ENCODE results near the gene ETS1.

Gene ETS1

DNA sequence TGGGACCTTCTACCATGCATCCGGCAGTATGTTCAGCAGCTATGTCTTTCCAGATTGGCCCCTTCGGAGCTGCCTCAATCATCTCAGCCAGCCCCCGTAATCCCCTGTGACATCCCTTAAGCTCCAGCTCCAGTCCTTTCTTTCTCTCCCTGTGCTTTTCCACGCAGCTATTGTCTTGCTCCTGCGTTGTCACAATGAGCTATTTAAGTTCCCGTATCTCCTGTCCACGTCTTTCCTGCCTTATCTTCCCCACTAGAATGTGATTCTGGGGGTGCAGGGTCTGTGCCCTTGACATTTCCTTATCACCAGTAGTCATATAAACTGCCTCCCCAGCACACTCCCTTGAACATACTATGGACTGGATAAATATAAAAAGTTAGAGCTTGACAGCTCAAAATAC lies 5.1 kb upstream of the ETS1 start:
- DNase-seq, result no peak

DNA sequence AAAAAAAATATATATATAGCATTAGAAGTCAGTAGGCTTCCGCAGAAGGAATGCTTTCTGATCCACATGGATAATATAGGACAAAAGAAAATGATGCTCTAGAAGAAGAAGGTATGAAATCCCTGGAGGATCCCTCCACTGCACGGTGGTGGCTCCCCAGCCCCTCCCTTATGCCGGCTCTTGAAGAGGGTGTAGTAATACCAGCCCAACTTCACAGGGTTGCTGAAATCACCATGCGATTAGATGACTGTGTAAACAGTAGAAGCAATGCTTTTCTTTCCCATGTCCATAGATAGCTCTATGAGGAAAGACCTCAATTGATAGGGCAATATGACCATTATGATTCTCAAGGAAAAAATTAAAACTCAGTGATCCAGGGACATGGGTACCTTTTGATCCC lies 3.2 kb upstream of the ETS1 start:
- peak; percentile 53 for DNase-seq

DNA sequence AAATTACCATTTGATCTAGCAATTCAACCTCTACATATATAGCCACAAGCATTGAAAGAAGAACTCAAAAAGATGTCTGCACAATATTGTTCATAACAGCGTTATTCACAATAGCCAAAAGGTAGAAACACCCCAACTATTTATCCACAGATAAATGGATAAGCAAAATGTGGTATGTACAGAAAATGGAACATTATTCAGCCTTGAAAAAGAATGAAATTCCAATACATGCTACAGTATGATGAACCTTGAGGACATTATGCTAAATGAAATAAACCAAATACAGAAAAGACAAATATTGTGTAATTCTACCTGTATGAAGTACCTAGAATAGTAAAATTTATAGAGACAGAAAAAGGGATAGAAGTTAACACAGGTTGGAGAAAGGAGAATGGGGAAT lies 2.6 kb upstream of the ETS1 start:
- DNase-seq, result no peak

DNA sequence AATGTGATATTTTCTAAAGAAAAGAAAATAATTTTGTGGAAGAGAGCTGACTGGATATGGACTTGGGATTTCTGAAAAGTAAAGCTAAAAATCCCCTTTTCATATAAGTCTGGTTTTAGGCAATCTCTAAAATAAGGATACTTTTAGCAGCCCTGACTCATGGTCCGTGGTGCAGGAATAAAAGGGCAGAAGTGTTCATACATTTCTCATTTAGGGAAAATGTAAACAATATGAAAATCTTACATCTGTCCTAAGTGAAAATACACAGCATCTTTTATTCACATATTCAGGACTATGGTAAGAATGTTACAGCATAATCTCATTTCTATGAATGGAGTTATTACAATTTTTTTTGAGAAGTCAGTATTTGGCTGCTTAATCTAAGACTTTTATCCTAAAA lies 735 bp upstream of the ETS1 start:
- no peak for DNase-seq

DNA sequence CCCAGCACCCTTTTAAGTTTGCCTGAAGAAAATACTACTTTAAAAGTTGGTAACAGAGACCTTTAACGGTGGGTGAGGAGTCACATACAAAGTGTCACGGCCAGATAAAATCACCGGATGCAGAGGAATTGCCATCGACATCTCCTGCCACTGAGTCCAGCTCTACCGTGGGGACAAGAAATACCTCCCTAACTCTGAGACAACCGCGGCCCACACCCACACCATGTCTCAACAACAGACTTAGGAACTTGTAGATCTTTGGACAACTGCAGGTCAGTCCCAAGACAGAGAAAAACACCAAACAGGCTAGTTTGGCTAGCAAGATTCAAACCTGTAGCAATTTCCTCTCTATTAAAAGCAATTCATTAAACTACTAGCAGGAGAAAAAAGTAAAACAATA lies 669 bp downstream of the ETS1 start:
- DNase-seq, result no peak

DNA sequence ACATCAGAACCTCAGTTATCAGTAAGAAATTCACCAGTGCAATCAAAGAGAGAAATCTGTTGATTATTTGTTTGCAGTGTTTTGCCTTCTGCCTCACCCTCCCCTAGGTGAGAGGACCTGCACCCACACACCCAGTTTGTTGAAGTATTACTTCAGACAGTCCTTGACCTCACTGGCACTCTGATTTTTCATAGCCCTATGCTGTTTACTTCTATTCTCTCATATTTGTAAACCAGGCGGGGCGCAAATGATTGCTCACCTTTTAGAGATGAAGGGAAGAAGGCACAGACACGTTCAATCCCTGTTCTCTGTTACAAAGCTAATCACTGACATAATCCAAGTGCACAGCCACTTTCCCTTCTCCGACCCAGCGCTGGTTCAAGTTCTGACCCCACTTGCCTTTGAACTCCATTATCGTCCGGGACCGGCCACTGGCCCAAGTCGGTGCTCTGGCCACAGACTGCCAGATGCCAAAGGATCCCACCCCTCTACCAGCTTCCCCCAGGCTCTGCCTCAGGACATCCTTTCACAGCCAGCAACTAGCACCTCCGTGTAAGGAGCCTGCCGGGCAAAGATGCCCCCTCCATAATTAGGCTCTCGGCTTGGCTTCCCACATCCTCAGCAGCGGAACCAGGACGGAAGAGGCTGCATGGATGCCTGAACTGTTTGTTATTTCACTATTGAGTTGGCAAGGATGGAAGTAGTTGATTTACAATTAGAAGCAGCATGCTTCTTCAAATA lies 1.7 kb downstream of the ETS1 start:
- DNase-seq, result peak; percentile 77

DNA sequence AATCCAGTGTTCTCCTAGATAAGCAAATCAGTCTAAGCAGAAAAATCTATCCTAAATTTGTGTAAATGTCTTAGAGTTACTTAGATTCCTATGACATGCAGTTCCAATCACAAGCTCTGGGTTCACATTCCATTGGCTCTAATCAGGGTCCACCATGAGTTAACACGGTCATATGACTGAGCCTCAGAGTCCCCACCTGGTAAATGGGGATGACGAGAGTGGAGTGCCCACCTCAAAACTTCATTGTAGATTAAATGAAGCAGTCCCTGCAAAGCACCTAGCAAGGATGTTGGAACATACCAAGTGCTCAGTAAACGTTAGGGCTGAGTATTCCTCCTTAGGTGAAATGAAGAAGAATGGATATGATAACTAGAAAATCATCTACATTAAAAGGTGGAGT lies 3.1 kb downstream of the ETS1 start:
- peak; percentile 56 for DNase-seq

DNA sequence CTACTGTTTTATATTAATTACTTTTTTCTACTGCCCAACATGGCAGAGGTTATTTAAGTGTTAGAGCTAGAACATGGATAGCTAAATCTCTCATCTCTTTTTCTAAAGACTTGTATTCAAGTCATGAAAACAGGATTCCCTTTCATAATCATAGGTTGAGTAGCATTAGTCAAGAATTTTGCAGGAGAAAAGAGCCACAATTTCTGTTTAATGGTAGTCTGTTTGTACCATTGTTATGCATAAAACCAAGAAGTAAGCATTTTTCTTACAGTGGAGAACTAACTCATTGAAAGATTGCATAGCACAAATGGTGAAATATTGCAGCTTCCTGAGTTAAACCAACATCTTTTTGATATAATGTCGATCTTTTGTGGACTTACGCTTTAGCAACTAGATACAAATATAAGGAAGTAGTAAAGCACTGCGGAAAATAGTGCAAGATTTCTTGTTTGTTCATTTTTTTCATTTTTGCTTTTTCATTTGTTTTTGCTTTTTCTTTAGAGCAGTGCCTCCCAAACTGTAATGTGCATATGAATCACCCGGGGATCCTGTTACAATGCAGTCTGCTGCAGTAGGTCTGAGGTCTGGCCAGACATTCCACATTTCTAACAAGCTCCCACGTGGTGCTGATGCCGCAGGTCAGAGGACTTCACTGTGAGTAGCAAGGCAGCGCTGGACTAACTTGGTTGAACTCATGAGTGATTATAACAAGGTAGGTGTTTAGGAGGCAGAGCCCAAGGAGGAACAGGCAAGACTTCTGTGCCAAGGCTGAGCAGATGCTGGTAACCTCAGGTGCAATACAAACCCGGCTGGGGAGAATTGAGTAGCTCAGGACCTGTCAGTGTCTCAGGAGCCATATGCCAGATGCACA lies 4.6 kb downstream of the ETS1 start:
- DNase-seq, result peak; percentile 93

DNA sequence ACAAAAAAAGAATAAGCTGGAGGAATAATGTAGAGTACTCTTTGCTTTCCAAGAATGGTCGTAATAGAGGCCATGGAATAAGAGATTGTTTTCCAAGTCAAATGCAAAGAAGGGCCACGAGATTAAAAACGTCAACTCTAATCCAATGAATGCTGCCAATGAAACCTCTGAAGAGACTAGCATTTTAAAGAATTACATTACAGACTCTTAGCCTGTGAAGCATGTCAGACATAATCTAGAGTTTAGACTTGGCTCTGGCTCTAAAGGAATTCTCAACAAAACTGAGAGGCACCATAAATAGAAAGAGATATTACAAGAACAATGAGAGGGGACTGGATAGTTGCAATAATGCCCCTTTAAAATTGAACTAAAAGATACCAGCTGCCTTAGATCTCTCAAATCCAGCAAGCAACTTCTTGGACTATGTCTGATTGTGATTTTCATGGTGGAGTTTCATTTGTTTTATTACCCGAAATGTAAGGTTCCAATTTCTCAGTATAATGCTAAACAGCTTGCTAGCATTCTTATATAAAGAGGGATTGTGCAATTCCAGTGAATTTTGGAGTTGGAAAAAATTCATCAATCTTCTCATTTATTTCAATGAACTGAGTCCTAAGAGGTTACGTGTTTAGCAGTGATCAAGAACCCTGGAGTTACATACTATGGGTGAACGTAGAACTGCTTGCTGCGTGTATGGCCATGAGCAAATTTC lies 5.6 kb downstream of the ETS1 start:
- no peak for DNase-seq

DNA sequence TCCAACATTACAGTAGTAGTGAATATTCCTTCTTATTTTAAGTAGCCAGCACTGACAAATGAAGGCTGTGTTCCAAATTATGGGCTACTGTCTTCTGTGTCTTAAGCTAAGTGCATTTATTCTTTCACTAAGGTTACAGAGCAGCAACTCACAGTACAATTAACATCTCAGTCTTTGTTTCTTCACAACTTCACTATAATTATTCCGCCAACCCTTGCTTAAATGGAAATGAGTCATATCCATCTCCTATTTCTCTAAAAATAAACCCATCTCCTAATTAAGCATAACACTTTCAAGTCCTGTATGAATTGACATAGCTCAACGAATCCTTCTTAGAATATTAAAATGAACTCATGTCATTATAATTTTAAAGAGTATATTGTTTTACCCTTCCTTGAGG lies 6.7 kb downstream of the ETS1 start:
- peak; percentile 97 for DNase-seq

DNA sequence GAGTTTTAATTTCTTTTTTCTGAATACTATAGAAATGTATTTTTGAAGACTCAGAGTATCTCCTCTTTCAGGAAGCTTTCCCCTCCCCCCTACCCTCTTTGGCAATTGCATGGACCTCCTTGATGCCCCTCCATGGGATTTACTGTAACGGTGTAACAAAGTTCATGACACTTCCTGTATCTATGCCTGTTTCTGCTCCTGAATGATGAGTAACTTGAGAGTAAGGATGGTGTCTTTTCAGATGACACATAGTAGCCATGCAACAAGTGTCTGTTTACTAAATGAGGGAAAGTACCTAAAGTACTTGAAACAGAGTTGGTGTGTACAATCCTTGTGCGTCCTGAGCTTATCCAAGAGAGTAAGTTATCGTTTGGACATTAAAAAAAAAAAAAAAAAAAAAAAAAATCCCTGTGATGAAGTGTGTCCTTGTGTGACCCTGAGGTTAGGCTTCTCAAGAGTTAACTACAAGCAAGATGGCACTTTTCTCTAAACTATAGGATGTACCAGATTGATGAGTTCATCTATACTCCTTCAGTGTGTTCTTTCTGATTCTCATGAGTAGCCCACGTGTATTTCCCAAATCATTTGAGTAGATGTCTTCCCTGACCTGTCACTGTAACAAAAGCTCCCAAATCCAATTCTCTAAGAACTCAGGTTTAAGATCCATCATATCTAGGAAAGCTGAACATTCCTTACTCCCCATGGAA lies 7.4 kb downstream of the ETS1 start:
- DNase-seq, result peak; percentile 78

DNA sequence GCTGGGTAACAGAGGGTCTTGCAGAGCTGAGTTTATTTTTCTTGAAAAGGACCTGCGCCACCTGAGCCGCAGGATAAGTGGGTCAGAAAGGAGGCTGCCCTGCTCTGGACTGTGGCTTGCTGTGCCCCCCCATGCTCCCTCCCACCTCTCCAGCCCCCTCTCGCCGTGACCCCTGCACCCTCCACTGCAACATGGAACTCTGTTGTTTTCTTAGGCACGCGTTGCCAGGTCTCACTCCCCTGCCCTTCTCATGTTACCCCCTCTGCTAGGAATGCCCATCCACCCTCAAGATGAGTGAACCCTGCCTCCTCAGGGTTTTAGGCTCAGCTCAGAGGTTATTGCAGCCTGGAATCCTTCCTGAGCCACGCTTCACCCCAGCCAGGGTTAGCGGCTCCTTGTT lies 10.8 kb downstream of the ETS1 start:
- peak; percentile 51 for DNase-seq

DNA sequence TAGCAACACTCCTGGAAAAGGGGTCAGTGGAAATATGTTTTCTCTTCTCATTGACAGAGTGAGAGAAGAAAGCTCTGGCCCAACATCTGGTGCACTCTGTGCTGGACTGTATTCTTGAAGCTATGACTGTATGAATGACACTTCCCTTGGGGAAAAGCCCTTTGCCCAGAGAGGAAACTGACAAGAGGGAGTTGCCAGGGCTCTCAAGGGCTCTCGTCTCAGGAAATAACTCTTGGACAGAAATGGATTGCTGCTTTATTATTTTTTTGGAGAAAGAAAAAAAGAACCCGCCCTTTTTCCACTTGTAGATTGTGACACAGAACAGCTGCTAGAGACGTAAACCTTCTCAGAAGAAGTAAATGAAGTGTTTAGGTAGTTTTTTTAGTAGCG lies 11.4 kb downstream of the ETS1 start:
- DNase-seq, result peak; percentile 73

DNA sequence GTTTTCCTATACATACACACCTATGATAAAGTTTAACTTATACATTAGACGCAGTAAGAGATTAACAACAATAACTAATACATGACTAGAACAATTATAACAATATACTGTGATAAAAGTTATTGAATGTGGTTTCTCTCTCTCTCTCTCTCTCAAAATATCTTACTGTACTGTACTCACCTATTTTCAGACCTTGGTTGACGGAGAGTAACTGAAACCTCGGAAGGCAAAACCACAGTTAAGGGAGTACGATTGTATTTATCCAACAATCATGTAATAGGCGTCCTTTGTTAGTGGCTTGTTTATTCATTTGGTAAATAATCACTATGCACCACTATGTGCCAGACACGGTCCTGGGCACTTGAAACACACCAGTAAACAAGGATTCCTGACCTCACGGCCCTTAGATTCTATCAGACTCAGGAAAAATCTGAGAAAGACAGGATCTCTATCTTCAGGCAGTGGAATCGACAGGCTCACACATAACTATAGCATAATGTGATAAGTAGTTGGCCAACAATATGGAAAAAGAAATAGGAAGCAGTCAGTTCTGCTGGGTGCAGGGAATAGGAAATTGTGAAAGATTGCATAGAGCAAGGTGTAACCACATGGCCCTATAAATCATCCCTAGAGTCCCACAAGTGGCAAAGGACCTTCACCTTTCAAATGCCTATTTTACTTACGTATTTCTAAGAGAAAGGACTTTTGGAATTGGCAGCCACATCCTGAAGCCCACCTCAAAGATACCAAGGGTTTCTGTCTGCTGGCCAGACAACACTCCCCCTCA lies 12.0 kb downstream of the ETS1 start:
- DNase-seq, result peak; percentile 48

DNA sequence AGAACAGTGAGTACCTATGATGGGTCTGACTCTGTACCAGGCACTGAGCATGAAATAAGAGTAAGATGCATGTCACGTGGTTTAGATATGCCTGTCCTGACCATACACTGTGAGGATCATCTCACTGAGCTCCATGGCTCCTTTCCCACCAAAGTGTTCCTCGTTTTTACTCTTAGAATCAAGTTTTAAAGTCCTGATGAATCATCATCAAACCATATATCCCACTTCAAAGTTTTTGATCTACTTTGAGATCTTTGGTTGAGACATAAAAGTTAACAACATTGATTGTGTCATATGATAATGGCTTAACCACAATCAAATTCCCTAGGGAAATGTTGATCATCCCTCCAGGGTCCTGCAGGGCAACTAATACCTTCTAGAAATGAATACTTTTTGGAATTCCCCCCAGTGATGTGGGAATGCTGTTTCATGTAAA lies 12.8 kb downstream of the ETS1 start:
- DNase-seq, result no peak

DNA sequence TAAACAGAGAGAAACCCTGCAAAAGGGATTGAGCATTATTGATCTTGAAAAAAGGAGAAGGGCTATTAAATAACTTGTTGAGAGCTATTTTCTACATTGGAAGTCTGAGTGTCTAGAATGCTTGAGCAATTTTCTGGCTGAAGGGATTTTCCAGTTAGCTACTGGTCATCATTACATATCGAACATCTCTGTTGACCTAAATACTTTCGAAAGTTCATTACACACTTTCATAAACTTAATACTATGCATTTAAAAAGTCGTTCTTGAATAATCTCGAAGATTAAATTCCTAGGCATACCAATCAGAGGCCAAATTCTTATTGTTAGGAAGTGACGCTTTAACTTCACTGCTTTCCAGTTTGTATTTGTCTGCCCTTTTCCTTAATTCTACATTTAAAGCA lies 13.7 kb downstream of the ETS1 start:
- no peak for DNase-seq

DNA sequence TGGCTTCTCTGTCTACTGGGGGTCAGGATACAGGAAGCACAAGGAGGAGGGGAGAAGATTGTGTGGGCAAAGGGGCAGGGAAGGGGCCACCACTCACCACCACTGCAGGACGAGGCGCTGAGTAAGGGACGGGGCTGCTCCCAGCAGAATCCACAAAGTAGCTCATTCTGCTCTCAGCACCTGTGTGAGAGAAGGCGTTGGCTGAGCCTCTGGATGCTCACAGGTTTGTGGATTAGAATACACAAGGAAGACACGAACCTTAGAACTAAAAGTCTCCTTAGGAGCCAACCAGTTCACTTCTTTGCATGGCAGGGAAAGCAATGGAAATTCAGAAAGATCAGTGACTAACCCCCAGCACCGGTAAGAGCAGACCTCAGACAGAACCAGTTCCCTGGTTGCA lies 14.4 kb downstream of the ETS1 start:
- no peak for DNase-seq

DNA sequence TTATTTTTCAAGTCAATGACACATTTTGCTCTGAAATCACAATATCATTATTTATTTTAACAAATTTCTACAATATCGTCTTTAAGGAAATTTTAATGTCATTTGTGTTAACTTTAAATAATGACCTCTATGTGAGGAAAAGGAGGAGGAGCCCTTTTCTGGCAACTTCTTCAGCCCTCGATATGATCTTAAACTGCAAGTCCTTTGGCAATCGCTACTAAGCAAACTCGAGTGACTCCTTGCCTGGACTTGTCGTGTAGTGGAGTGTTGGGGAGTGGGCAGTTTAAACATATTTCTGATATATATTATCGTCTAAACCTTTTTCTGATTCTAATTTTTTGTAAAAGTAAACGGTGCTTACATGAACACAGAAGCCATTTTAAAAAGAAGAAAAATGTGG lies 16.7 kb downstream of the ETS1 start:
- DNase-seq, result no peak

DNA sequence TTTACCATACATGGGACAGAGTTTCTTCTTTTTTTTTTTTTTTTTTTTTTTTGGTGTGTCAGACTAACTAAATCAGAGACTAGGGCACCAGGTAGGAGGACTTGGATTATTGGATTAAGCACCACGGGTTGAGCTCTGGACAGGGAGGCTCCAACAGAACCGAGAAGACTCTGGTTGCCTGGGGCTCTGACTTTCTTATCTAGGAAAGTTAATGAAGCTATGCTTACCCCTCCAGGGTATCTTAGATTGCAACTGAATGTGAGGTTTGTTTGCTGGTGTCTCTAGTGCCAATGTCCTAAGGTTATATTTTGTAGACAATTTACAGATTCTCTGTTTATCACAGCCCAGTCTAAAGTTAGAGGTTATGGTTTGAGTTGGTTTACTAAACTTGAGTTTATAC lies 18.1 kb downstream of the ETS1 start:
- DNase-seq, result no peak

DNA sequence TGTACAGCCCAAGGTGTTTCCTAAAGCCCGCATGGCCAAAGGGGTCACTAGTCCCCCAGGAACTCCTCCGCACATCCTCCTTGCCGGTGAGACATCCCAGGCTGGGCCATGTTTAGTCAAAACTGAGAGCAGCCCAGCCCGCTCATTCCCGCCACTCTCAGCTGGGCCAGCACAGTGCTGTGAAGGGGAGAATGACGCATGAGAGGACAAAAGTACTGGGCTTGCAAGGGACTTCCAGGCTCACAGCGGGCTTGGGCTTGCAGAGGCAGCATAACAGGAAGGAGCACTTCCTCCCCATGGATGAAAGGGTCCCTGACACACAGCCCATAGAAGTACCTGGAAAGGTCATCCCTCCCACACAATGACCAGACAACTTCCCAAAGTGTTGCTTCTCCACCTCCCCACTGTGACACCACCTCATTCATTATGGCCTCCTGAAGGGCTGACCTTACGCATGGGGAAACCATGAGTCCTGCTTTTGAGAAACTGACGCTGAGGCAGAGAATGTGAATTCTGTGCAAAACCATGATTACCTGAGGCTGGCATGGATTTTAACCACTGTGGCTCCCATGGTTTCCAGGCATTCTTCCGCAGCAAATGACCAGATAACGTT lies 19.1 kb downstream of the ETS1 start:
- DNase-seq, result no peak

DNA sequence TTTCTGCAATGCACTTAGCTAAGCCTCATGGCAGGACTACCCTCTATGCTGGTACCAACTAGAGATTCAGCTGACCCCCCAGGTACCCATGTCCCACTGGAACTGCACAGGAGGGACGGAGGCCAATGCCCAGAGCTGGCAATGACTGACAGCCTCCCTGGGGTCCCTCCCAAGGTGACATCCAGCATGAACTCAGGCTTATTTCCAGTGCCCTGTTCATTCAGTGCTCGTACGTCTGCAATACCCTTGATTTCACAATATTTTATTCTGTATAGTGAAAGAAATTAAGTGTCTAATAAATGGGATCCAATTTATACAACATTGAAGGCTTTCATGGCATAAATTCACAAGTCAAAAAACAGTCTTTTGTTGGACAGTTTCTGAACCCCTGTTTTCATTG lies 20.2 kb downstream of the ETS1 start:
- DNase-seq, result no peak

DNA sequence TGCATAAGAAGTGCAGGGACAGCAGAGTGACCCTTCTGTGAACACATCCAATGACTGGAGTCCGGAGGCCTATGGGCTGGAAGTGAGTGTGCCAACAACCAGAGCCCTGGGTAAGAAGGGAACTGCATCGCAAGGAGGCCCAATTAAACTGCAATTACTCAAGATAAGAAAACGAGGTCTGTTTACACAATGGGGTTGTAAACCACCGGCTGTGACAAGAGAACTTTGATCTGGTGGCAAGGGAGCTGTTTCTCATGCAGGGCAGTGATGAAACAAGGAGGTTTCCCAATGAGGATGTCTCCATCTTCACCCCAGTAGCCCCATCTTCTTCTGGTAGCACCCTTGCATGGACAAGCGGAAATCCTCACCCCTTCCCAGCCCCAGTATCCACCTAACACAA lies 21.5 kb downstream of the ETS1 start:
- DNase-seq, result peak; percentile 58

Data from NCI-H69 (cell line).